Loucy (cell line): ENCODE data around the gene ANP32B.

Experiments
- H2AFZ ChIP-seq: fragments of 200-600 bp; sonication (generic); 2 replicates; pipeline ENCODE4 v1.6.0; 2016; ENCODE audit warnings: antibody characterized with exemption, mild to moderate bottlenecking, low read length, moderate library complexity
- H3F3A ChIP-seq: fragments of 200-600 bp; 2 replicates; pipeline ENCODE4 v1.6.0; 2016; ENCODE audit warnings: antibody characterized with exemption, low read depth, mild to moderate bottlenecking
- H3K27me3 ChIP-seq: fragments of 200-600 bp; sonication (generic); 2 replicates; pipeline ENCODE4 v1.6.1; 2014; ENCODE audit warnings: low read length, mild to moderate bottlenecking; ENCODE audit not compliant: insufficient read depth, poor library complexity, severe bottlenecking
- H3K36me3 ChIP-seq: fragments of 200-600 bp; sonication (generic); 2 replicates; pipeline ENCODE4 v1.6.1; 2016; ENCODE audit warnings: low read length; ENCODE audit not compliant: insufficient read depth
- H3K4me1 ChIP-seq: fragments of 200-600 bp; sonication (generic); 2 replicates; pipeline ENCODE4 v1.5.1; 2014; ENCODE audit warnings: low read length, mild to moderate bottlenecking; ENCODE audit not compliant: insufficient read depth, poor library complexity, severe bottlenecking
- H3K4me2 ChIP-seq: fragments of 200-600 bp; sonication (generic); 2 replicates; pipeline ENCODE4 v1.6.0; 2014; ENCODE audit warnings: antibody characterized with exemption, low read length, low read depth, mild to moderate bottlenecking; ENCODE audit not compliant: poor library complexity, severe bottlenecking
- H3K4me3 ChIP-seq: fragments of 200-600 bp; sonication (generic); 2 replicates; pipeline ENCODE4 v1.5.1; 2014; ENCODE audit warnings: low read length, mild to moderate bottlenecking, mixed read lengths; ENCODE audit not compliant: poor library complexity, severe bottlenecking
- H3K79me2 ChIP-seq: fragments of 200-600 bp; sonication (generic); 2 replicates; pipeline ENCODE4 v1.6.1; 2014; ENCODE audit warnings: low read length; ENCODE audit not compliant: insufficient read depth
- H3K9ac ChIP-seq: fragments of 200-600 bp; sonication (generic); 2 replicates; pipeline ENCODE4 v1.6.0; 2014; ENCODE audit warnings: mild to moderate bottlenecking, low read depth, low read length, moderate library complexity; ENCODE audit not compliant: poor library complexity, severe bottlenecking
- H3K9me2 ChIP-seq: fragments of 200-600 bp; sonication (generic); replicated peaks from 2 replicates; pipeline ENCODE4 v1.6.1; 2016; ENCODE audit warnings: low read depth, low read length, mixed read lengths
- H3K9me3 ChIP-seq: fragments of 200-600 bp; sonication (generic); 2 replicates; pipeline ENCODE4 v1.6.1; 2014; ENCODE audit warnings: mild to moderate bottlenecking, antibody characterized with exemption, low read length, low read depth; ENCODE audit not compliant: insufficient read depth
- H4K20me1 ChIP-seq: fragments of 200-600 bp; sonication (generic); 2 replicates; pipeline ENCODE4 v1.6.0; 2014; ENCODE audit warnings: antibody characterized with exemption, low read length, mild to moderate bottlenecking; ENCODE audit not compliant: insufficient read depth, poor library complexity, severe bottlenecking
- CTCF ChIP-seq: fragments of 200-600 bp; sonication (generic); conservative IDR thresholded peaks from 2 replicates; pipeline ENCODE4 v1.5.1; 2014; ENCODE audit warnings: mild to moderate bottlenecking, antibody characterized with exemption, low read length
- EZH2phosphoT487 ChIP-seq: fragments of 200-600 bp; IDR thresholded peaks from 2 replicates; pipeline ENCODE4 v1.6.1; 2018; ENCODE audit warnings: antibody characterized with exemption, mild to moderate bottlenecking, moderate library complexity, borderline replicate concordance

ANP32B gene

GRCh38 chr9:97985058-97985861, 2.1 kb downstream of the ANP32B start:
- Histone ChIP-seq H3K9me3 (no peaks in the 10 kb centered on the region), H3F3A (no peaks in the 10 kb centered on the region), H3K4me1 (peaks cover 72% of the 10 kb centered on the region), H2AFZ (peak overlapping the region; percentile 41; the same call in 1 of the 2 replicates), H3K4me2 (peak overlapping the region; percentile 94), H3K9me2 (no peaks in the 10 kb centered on the region), H4K20me1 (peaks cover 43% of the 10 kb centered on the region), H3K79me2 (peaks cover 96% of the 10 kb centered on the region), H3K4me3 (peak overlapping the region; percentile 83), H3K9ac (peak overlapping the region; percentile 100), H3K36me3 (no peaks in the 10 kb centered on the region), H3K27me3 (peaks cover 5% of the 10 kb centered on the region)
- TF ChIP-seq EZH2phosphoT487 (no peak), CTCF (no peak)

- no peak for TF ChIP-seq EZH2phosphoT487
- H3K4me3 ChIP-seq, result peak overlapping the region; percentile 83
Measured at GRCh38 chr9:97987487-97987886, 4.3 kb downstream of the ANP32B start.

DNA sequence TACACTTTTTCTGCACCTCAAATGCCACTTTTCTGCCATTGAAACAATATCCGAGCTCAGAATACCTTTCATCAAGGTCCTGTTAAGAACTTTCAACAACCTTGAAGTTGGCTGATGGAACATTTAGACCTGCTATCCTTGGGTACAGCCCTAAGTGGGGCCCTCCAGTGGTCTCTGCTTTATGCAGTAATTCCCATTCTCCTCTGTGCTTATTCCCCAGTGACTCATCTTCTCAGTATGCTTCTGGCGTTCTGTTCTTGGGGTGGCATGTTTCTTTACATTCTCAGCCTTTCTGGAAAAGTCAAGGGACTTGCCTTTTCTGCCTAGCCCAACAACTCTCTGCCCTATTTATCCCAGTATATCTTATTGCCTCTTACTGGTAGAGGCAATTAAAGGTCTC, 7.1 kb downstream of the ANP32B start:
- Histone ChIP-seq H3K4me3 (peak overlapping the region; percentile 14), H3K79me2 (peaks cover 100% of the 10 kb centered on the region), H3K9me3 (no peaks in the 10 kb centered on the region), H3K36me3 (peaks cover 28% of the 10 kb centered on the region; the same call in 1 of the 2 replicates), H3K9me2 (no peaks in the 10 kb centered on the region), H3K9ac (no peak overlapping the region), H3K27me3 (no peaks in the 10 kb centered on the region), H2AFZ (no peak overlapping the region), H4K20me1 (peaks cover 93% of the 10 kb centered on the region), H3K4me2 (peak overlapping the region; percentile 94), H3F3A (no peaks in the 10 kb centered on the region), H3K4me1 (peaks cover 80% of the 10 kb centered on the region)
- TF ChIP-seq CTCF (peak; percentile 51), EZH2phosphoT487 (no peak)

More at GRCh38 chr9:97987487-97987886, 4.3 kb downstream of the ANP32B start:
- H3K9me2 ChIP-seq, result no peaks in the 10 kb centered on the region
- H3K27me3 ChIP-seq, result peaks cover 5% of the 10 kb centered on the region
- H2AFZ ChIP-seq, result no peak overlapping the region
- H3K4me2 ChIP-seq, result peak overlapping the region; percentile 94
- peaks cover 98% of the 10 kb centered on the region for H3K79me2 ChIP-seq
- H3K36me3 ChIP-seq, result 0 out of 2 replicates have a peak, but pooled peaks cover 12% of the 10 kb centered on the region
- H4K20me1 ChIP-seq, result peaks cover 65% of the 10 kb centered on the region
- no peaks in the 10 kb centered on the region for H3K9me3 ChIP-seq
- H3F3A ChIP-seq, result no peaks in the 10 kb centered on the region
- H3K9ac ChIP-seq, result peak overlapping the region; percentile 100
- peaks cover 68% of the 10 kb centered on the region for H3K4me1 ChIP-seq
